HG02610 (cell line): ENCODE measurements around the gene CFAP299.

Experiments used
- ATAC-seq: cut with Tn5 transposase; IDR thresholded peaks from one replicate; pipeline ENCODE4 v1.9.1; 2021; ENCODE audit warnings: mild to moderate bottlenecking, moderate library complexity; ENCODE audit not compliant: unreplicated experiment

Gene CFAP299

GRCh38 chr4:80387390-80388283 lies 52.1 kb downstream of the CFAP299 start:
- ATAC-seq = no peak

GRCh38 chr4:80388284-80388607 lies 52.7 kb downstream of the CFAP299 start:
- no peak for ATAC-seq

- no peak for ATAC-seq
Measured at GRCh38 chr4:80390178-80390577, 54.6 kb downstream of the CFAP299 start.

GRCh38 chr4:80393246-80393969 lies 57.9 kb downstream of the CFAP299 start:
- peak; percentile 88 for ATAC-seq

GRCh38 chr4:80393970-80394250 lies 58.4 kb downstream of the CFAP299 start:
- no peak for ATAC-seq

- no peak for ATAC-seq
Measured at GRCh38 chr4:80407246-80407645, 71.7 kb downstream of the CFAP299 start.

- no peak for ATAC-seq
Measured at GRCh38 chr4:80409809-80410208, 74.3 kb downstream of the CFAP299 start.

GRCh38 chr4:80412322-80412721 lies 76.8 kb downstream of the CFAP299 start:
- ATAC-seq = no peak

GRCh38 chr4:80413086-80413485 lies 77.6 kb downstream of the CFAP299 start:
- ATAC-seq = no peak

- ATAC-seq = no peak
Measured at GRCh38 chr4:80417019-80417418, 81.5 kb downstream of the CFAP299 start.

- no peak for ATAC-seq
Measured at GRCh38 chr4:80419946-80420345, 84.4 kb downstream of the CFAP299 start.

GRCh38 chr4:80420638-80421037 lies 85.1 kb downstream of the CFAP299 start:
- ATAC-seq = no peak

GRCh38 chr4:80422727-80423404 lies 87.3 kb downstream of the CFAP299 start:
- ATAC-seq = peak; percentile 83

GRCh38 chr4:80423553-80424224 lies 88.2 kb downstream of the CFAP299 start:
- ATAC-seq = no peak

- ATAC-seq = no peak
Measured at GRCh38 chr4:80424225-80424581, 88.7 kb downstream of the CFAP299 start.

GRCh38 chr4:80425124-80426100 lies 89.9 kb downstream of the CFAP299 start:
- ATAC-seq = no peak

GRCh38 chr4:80431203-80431965 lies 95.9 kb downstream of the CFAP299 start:
- ATAC-seq = no peak

GRCh38 chr4:80434238-80434637 lies 98.7 kb downstream of the CFAP299 start:
- no peak for ATAC-seq

GRCh38 chr4:80438016-80438415 lies 102.5 kb downstream of the CFAP299 start:
- ATAC-seq = no peak
